ENCODE measurements around the gene SNF8.

The SNF8 gene

GRCh38 chr17:48892940-48893645 lies 51.5 kb downstream of the SNF8 start:
- no peak for DNase-seq (ENCODE audit: low read depth in 2 of 3, low spot score in 1 of 3)

DNA sequence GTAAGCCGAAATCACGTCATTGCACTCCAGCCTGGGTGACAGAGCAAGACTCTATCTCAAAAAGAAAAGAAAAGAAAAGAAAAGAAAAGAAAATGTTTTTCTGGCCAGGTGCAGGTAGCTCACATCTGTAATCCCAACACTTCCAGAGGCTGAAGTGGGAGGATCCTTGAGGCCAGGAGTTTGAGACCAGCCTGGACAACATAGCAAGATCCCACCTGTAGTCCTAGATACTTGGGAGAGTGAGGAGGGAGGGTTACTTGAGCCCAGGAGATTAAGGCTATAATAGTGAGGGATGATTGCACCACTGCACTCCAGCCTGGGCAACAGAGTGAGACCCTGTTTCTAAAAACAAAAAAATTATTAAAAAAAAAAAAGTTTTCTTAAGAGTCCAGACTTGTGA lies 54.6 kb downstream of the SNF8 start:
- DNase-seq (ENCODE audit: low read depth in 2 of 3, low spot score in 1 of 3), result no peak

GRCh38 chr17:48883171-48883570 lies 61.5 kb downstream of the SNF8 start:
- no peak for DNase-seq (ENCODE audit: low read depth in 2 of 3, low spot score in 1 of 3)

DNA sequence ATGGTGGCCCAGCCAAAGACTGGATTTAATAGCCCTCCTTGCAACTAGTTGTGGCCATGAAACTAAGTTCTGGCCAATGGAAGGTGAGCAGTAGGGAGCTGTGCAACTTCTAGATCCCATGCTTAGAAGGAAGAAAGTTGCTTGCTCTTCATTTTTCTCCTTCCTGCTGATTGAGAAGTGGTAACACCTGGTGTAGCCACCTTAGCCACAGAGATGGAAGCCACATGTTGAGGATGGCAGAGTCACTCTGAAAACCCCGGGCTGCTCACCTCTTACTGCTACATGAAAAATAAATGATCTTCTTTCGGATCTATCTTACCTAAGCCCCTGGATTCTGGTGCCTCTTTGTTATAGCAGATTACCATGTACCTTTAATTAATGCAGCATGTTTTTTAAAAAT lies 62.4 kb downstream of the SNF8 start:
- DNase-seq (ENCODE audit: low read depth in 2 of 3, low spot score in 1 of 3), result no peak
